HEK293 (cell line): ENCODE measurements around the gene SYNGR3.

Experiments
- BCL11B ChIP-seq: fragments of 450-650 bp; formaldehyde crosslinking; IDR thresholded peaks from 2 replicates; pipeline ENCODE4 v1.5.1; 2016; ENCODE audit warnings: low read depth, missing biosample characterization, missing genetic modification characterization
- IKZF3 ChIP-seq: fragments of 450-650 bp; IDR thresholded peaks from 2 replicates; pipeline ENCODE4 v1.5.0; 2018; ENCODE audit warnings: missing biosample characterization, mild to moderate bottlenecking, missing genetic modification characterization, moderate library complexity
- KLF1 ChIP-seq: fragments of 450-650 bp; formaldehyde crosslinking; IDR thresholded peaks from 2 replicates; pipeline ENCODE4 v1.5.1; 2016; ENCODE audit warnings: missing biosample characterization, missing genetic modification characterization
- PATZ1 ChIP-seq: fragments of 450-650 bp; formaldehyde crosslinking; IDR thresholded peaks from 2 replicates; pipeline ENCODE4 v1.5.1; 2016; ENCODE audit warnings: missing biosample characterization, missing genetic modification characterization
- PRDM10 ChIP-seq: fragments of 450-650 bp; formaldehyde crosslinking; IDR thresholded peaks from 2 replicates; pipeline ENCODE4 v1.5.1; 2016; ENCODE audit warnings: missing biosample characterization, missing genetic modification characterization
- RBAK ChIP-seq: fragments of 450-650 bp; formaldehyde crosslinking; IDR thresholded peaks from 2 replicates; pipeline ENCODE4 v1.5.1; 2016; ENCODE audit warnings: missing biosample characterization, missing genetic modification characterization
- SCRT1 ChIP-seq: fragments of 450-650 bp; formaldehyde crosslinking; IDR thresholded peaks from 2 replicates; pipeline ENCODE4 v1.5.1; 2016; ENCODE audit warnings: missing biosample characterization, missing genetic modification characterization, borderline replicate concordance
- SP3 ChIP-seq: fragments of 450-650 bp; formaldehyde crosslinking; IDR thresholded peaks from 2 replicates; pipeline ENCODE4 v1.5.1; 2016; ENCODE audit warnings: missing biosample characterization, missing genetic modification characterization
- YY1 ChIP-seq: fragments of 450-650 bp; formaldehyde crosslinking; IDR thresholded peaks from 2 replicates; pipeline ENCODE4 v1.5.1; 2018; ENCODE audit warnings: missing biosample characterization, missing genetic modification characterization
- ZBTB20 ChIP-seq: fragments of 450-650 bp; formaldehyde crosslinking; IDR thresholded peaks from 2 replicates; pipeline ENCODE4 v1.5.1; 2016; ENCODE audit warnings: missing biosample characterization, missing genetic modification characterization
- ZBTB21 ChIP-seq: fragments of 450-650 bp; formaldehyde crosslinking; IDR thresholded peaks from 2 replicates; pipeline ENCODE4 v1.5.1; 2017; ENCODE audit warnings: missing biosample characterization, missing genetic modification characterization
- ZBTB26 ChIP-seq: fragments of 450-650 bp; formaldehyde crosslinking; optimal IDR thresholded peaks from 2 replicates; pipeline ENCODE3; 2016; ENCODE audit warnings: missing biosample characterization, mild to moderate bottlenecking, missing genetic modification characterization
- ZNF114 ChIP-seq: fragments of 450-650 bp; formaldehyde crosslinking; IDR thresholded peaks from 2 replicates; pipeline ENCODE4 v1.5.0; 2017; ENCODE audit warnings: missing biosample characterization, missing genetic modification characterization
- ZNF132 ChIP-seq: fragments of 450-650 bp; formaldehyde crosslinking; IDR thresholded peaks from 2 replicates; pipeline ENCODE4 v1.5.1; 2017; ENCODE audit warnings: missing biosample characterization, missing genetic modification characterization, borderline replicate concordance
- ZNF169 ChIP-seq: fragments of 450-650 bp; formaldehyde crosslinking; IDR thresholded peaks from 2 replicates; pipeline ENCODE4 v1.5.1; 2016; ENCODE audit warnings: missing biosample characterization, missing genetic modification characterization
- ZNF184 ChIP-seq: fragments of 450-650 bp; IDR thresholded peaks from 2 replicates; pipeline ENCODE4 v1.5.1; 2018; ENCODE audit warnings: missing biosample characterization, mild to moderate bottlenecking, missing genetic modification characterization
- ZNF19 ChIP-seq: fragments of 450-650 bp; formaldehyde crosslinking; IDR thresholded peaks from 2 replicates; pipeline ENCODE4; 2016; ENCODE audit warnings: missing biosample characterization, missing genetic modification characterization, low read depth
- ZNF2 ChIP-seq: fragments of 450-650 bp; formaldehyde crosslinking; IDR thresholded peaks from 2 replicates; pipeline ENCODE4 v1.5.1; 2016; ENCODE audit warnings: missing biosample characterization, missing genetic modification characterization
- ZNF266 ChIP-seq: fragments of 450-650 bp; formaldehyde crosslinking; IDR thresholded peaks from 2 replicates; pipeline ENCODE4 v1.5.1; 2016; ENCODE audit warnings: missing biosample characterization, missing genetic modification characterization, low read depth
- ZNF311 ChIP-seq: fragments of 450-650 bp; formaldehyde crosslinking; IDR thresholded peaks from 2 replicates; pipeline ENCODE4 v1.5.1; 2017; ENCODE audit warnings: missing biosample characterization, missing genetic modification characterization, borderline replicate concordance
- ZNF341 ChIP-seq: fragments of 450-650 bp; formaldehyde crosslinking; IDR thresholded peaks from 2 replicates; pipeline ENCODE4; 2016; ENCODE audit warnings: low read depth, missing biosample characterization, missing genetic modification characterization
- ZNF48 ChIP-seq: fragments of 450-650 bp; formaldehyde crosslinking; IDR thresholded peaks from 2 replicates; pipeline ENCODE4 v1.5.1; 2016; ENCODE audit warnings: missing biosample characterization, missing genetic modification characterization
- ZNF521 ChIP-seq: fragments of 450-650 bp; formaldehyde crosslinking; IDR thresholded peaks from 2 replicates; pipeline ENCODE4 v1.5.1; 2017; ENCODE audit warnings: missing biosample characterization, mild to moderate bottlenecking, missing genetic modification characterization
- ZNF549 ChIP-seq: fragments of 450-650 bp; IDR thresholded peaks from 2 replicates; pipeline ENCODE4 v1.5.1; 2018; ENCODE audit warnings: missing biosample characterization, missing genetic modification characterization, mild to moderate bottlenecking, inconsistent platforms, moderate library complexity
- ZNF596 ChIP-seq: fragments of 450-650 bp; IDR thresholded peaks from 2 replicates; pipeline ENCODE4 v1.5.0; 2018; ENCODE audit warnings: missing biosample characterization, mild to moderate bottlenecking, missing genetic modification characterization, moderate library complexity
- ZNF610 ChIP-seq: fragments of 450-650 bp; formaldehyde crosslinking; IDR thresholded peaks from 2 replicates; pipeline ENCODE4 v1.5.1; 2016; ENCODE audit warnings: missing biosample characterization, missing genetic modification characterization, borderline replicate concordance
- ZNF677 ChIP-seq: fragments of 450-650 bp; IDR thresholded peaks from 2 replicates; pipeline ENCODE4 v1.5.0; 2018; ENCODE audit warnings: missing biosample characterization, mild to moderate bottlenecking, missing genetic modification characterization, moderate library complexity
- ZNF791 ChIP-seq: fragments of 450-650 bp; formaldehyde crosslinking; IDR thresholded peaks from 2 replicates; pipeline ENCODE4 v1.5.1; 2016; ENCODE audit warnings: missing biosample characterization, missing genetic modification characterization
- ZNF830 ChIP-seq: fragments of 450-650 bp; IDR thresholded peaks from 2 replicates; pipeline ENCODE4 v1.5.0; 2018; ENCODE audit warnings: missing biosample characterization, missing genetic modification characterization, low read depth, mild to moderate bottlenecking, moderate library complexity
- ZNF837 ChIP-seq: fragments of 450-650 bp; formaldehyde crosslinking; IDR thresholded peaks from 2 replicates; pipeline ENCODE4 v1.5.1; 2016; ENCODE audit warnings: missing biosample characterization, missing genetic modification characterization
- ZNF843 ChIP-seq: fragments of 450-650 bp; formaldehyde crosslinking; IDR thresholded peaks from 2 replicates; pipeline ENCODE4 v1.5.1; 2016; ENCODE audit warnings: missing biosample characterization, missing genetic modification characterization
- TF ChIP-seq, protein P1 (sequence below): fragments of 450-650 bp; IDR thresholded peaks from 2 replicates; pipeline ENCODE4 v1.5.1; 2018; ENCODE audit warnings: missing biosample characterization, mild to moderate bottlenecking, missing genetic modification characterization

Gene SYNGR3

DNA sequence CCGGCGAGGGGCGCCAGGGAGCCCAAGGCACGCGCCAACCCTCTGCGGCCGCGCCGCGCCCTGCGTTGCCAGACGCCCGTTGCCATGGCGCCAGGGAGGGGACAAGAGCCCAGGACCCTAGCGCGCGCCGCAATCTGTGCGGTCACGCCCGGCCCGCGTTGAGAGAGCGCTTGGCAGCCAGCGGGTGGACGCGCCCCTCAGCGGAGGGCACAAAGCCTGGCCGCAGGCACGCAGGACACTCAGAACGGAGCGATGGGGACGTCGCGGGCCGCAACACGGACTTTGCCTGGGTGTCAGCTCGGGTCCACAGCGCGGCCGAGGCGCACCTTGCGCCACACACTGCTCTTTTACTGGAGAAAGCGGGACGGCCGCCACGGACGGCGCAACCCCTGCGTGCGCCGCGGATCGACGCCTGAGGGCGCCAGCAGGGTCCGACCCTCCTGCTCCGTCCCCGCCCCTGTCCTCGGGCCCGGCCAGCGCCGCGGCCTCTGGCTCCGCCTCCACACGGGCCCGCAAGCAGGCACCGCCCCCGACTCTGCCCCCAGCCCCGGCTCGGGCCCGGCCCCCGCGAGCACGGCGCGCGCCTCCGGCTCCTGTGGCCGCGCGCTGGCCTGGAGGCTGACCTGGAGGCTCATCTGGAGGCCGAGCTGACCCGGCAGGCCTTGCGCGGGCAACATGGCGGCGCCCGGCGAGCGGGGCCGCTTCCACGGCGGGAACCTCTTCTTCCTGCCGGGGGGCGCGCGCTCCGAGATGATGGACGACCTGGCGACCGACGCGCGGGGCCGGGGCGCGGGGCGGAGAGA, 6.0 kb upstream of the SYNGR3 start, which contains the start of gene GFER (continued):
- TF ChIP-seq ZBTB26 (tag by site-specific recombination) (peak; percentile 98), ZNF837 (tag by site-specific recombination) (peak; percentile 79; the same call in 1 of the 2 replicates), KLF1 (tag by site-specific recombination) (peak; percentile 99), ZNF610 (no peak; the same call in 1 of the 2 replicates), IKZF3 (tag by site-specific recombination) (peak; percentile 53), ZNF48 (tag by site-specific recombination) (no peak), PATZ1 (peak; percentile 93), ZNF830 (tag by site-specific recombination) (no peak), RBAK (no peak), ZNF114 (no peak), YY1 (peak; percentile 92), ZBTB21 (tag by site-specific recombination) (no peak), ZNF169 (tag by site-specific recombination) (no peak), ZNF549 (tag by site-specific recombination) (no peak), ZNF19 (tag by site-specific recombination) (no peak), SP3 (peak; percentile 57), ZNF132 (no peak), SCRT1 (tag by site-specific recombination) (no peak), ZNF677 (tag by site-specific recombination) (peak; percentile 33), ZNF843 (tag by site-specific recombination) (no peak; the same call in 1 of the 2 replicates), ZNF791 (tag by site-specific recombination) (no peak), ZNF521 (tag by site-specific recombination) (no peak), ZNF311 (no peak), ZNF596 (peak; percentile 74), ZNF2 (tag by site-specific recombination) (peak; percentile 69), BCL11B (tag by site-specific recombination) (peak; percentile 22; the same call in 1 of the 2 replicates), PRDM10 (tag by site-specific recombination) (peak; percentile 50), ZNF266 (tag by site-specific recombination) (no peak), ZBTB20 (tag by site-specific recombination) (peak; percentile 76; the same call in 1 of the 2 replicates), ZNF341 (tag by site-specific recombination) (peak; percentile 28; the same call in 1 of the 2 replicates), ZNF184 (peak; percentile 75; the same call in 1 of the 2 replicates)
- TF ChIP-seq, protein P1, sequence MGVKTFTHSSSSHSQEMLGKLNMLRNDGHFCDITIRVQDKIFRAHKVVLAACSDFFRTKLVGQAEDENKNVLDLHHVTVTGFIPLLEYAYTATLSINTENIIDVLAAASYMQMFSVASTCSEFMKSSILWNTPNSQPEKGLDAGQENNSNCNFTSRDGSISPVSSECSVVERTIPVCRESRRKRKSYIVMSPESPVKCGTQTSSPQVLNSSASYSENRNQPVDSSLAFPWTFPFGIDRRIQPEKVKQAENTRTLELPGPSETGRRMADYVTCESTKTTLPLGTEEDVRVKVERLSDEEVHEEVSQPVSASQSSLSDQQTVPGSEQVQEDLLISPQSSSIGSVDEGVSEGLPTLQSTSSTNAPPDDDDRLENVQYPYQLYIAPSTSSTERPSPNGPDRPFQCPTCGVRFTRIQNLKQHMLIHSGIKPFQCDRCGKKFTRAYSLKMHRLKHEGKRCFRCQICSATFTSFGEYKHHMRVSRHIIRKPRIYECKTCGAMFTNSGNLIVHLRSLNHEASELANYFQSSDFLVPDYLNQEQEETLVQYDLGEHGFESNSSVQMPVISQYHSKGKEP (tag by site-specific recombination): peak; percentile 69
